Right lobe of liver (tissue), 4 donors: Measurements from ENCODE around the gene IL22RA1.

ENCODE experiments used
- POLR2A ChIP-seq: fragments of 450-650 bp; IDR thresholded peaks from one replicate; pipeline ENCODE4 v1.6.1; 2017; ENCODE audit warnings: antibody characterized with exemption, mild to moderate bottlenecking
- TF ChIP-seq, protein P1 (sequence below), 4 donors: fragments of 200-600 bp in 3 of 4; fragments of 450-650 bp in 1 of 4; IDR thresholded peaks; one replicate each; pipeline versions ENCODE4 v1.5.1 to v1.8.0; 2016 to 2022; ENCODE audit warnings: antibody characterized with exemption in 4 of 4, mild to moderate bottlenecking in 2 of 4
- donor health status: DM: no; HTN: no; CAD: no.
- donor health status: DM: no; HTN: no; CAD: no.
- donor health status: DM: no; HTN: yes; CAD: no.

DNA sequence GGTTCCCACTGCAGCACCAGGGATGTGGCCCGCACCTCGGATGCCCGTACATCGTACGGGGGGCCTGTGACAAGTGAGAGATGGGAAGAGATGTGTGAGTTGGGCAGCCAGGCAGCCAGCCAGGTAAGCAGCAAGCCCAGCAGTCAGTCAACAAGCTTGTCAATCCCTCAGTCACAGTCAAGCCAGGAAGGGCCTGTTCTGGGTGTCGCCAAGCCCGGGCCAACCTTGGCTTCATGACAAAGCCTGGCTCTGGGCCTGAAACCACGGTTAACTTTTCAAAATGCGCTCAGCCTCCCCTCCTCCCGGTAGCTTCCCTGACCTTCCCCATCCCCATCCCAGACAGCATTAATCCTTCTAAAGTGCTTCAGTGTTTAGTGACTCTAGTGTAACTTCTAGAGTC is 62.8 kb downstream of the IL22RA1 start:
- TF ChIP-seq, protein P1, sequence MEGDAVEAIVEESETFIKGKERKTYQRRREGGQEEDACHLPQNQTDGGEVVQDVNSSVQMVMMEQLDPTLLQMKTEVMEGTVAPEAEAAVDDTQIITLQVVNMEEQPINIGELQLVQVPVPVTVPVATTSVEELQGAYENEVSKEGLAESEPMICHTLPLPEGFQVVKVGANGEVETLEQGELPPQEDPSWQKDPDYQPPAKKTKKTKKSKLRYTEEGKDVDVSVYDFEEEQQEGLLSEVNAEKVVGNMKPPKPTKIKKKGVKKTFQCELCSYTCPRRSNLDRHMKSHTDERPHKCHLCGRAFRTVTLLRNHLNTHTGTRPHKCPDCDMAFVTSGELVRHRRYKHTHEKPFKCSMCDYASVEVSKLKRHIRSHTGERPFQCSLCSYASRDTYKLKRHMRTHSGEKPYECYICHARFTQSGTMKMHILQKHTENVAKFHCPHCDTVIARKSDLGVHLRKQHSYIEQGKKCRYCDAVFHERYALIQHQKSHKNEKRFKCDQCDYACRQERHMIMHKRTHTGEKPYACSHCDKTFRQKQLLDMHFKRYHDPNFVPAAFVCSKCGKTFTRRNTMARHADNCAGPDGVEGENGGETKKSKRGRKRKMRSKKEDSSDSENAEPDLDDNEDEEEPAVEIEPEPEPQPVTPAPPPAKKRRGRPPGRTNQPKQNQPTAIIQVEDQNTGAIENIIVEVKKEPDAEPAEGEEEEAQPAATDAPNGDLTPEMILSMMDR (IDR thresholded peaks at IDR 0.05) = no peak
- TF ChIP-seq POLR2A = no peak
